Keratinocyte (primary cell): Measurements from ENCODE around the gene NDUFS6. TPM values are rescaled to one million over a fixed set of nuclear protein-coding genes. Genes with fewer than 3 reads are reported as not detected.

Experiments used
- DNase-seq: peaks from one replicate; pipeline ENCODE4 v3.0.0-alpha.2; 2011; ENCODE audit warnings: low read depth, missing footprints, low spot score
- FAIRE-seq: peaks from 2 replicates; lab custom pipeline; 2011; peaks lifted over from hg19 to GRCh38; lab: Jason Lieb, UNC
- H2AFZ ChIP-seq: 2 replicates; pipeline ENCODE4 v1.6.0; 2012; ENCODE audit warnings: low read length, control low read depth, inconsistent platforms; ENCODE audit not compliant: control insufficient read depth
- H3K27ac ChIP-seq: 2 replicates; pipeline ENCODE4 v1.5.1; 2011; ENCODE audit warnings: low read length; ENCODE audit not compliant: control insufficient read depth, insufficient read depth
- H3K27me3 ChIP-seq: 3 replicates; pipeline ENCODE4 v1.6.0; 2011; ENCODE audit warnings: low read length; ENCODE audit not compliant: control insufficient read depth, insufficient read depth; ENCODE audit errors: extremely low read depth
- H3K36me3 ChIP-seq, 2 experiments: 2 replicates in 1 of 2; 3 replicates in 1 of 2; pipeline ENCODE4 v1.5.1; 2011; ENCODE audit warnings: low read length in 2 of 2, mild to moderate bottlenecking in 1 of 2; ENCODE audit not compliant: control insufficient read depth in 2 of 2, insufficient read depth in 2 of 2; ENCODE audit errors: extremely low read depth in 1 of 2
- H3K4me1 ChIP-seq: 3 replicates; pipeline ENCODE4 v1.5.1; 2011; ENCODE audit warnings: low read length; ENCODE audit not compliant: control insufficient read depth, insufficient read depth; ENCODE audit errors: extremely low read depth
- H3K4me2 ChIP-seq: 3 replicates; pipeline ENCODE4 v1.6.0; 2011; ENCODE audit warnings: low read depth, low read length; ENCODE audit not compliant: control insufficient read depth, insufficient read depth; ENCODE audit errors: extremely low read depth
- H3K4me3 ChIP-seq, 3 experiments: fragments of 200-600 bp in 1 of 3; sonication (generic) in 1 of 3; 2 replicates in 2 of 3; 3 replicates in 1 of 3; pipeline ENCODE4 v1.5.1; 2011 to 2016; ENCODE audit warnings: low read length in 3 of 3, mild to moderate bottlenecking in 3 of 3, control low read depth in 2 of 3, inconsistent platforms in 1 of 3, low read depth in 1 of 3, mixed read lengths in 1 of 3, mixed run types in 1 of 3, moderate library complexity in 1 of 3; ENCODE audit not compliant: control insufficient read depth in 2 of 3, insufficient read depth in 2 of 3; ENCODE audit errors: extremely low read depth in 1 of 3
- H3K79me2 ChIP-seq: 2 replicates; pipeline ENCODE4 v1.6.0; 2012; ENCODE audit warnings: low read length; ENCODE audit not compliant: control insufficient read depth, insufficient read depth
- H3K9ac ChIP-seq: 3 replicates; pipeline ENCODE4 v1.6.0; 2011; ENCODE audit warnings: low read length; ENCODE audit not compliant: control insufficient read depth, insufficient read depth; ENCODE audit errors: extremely low read depth
- H3K9me1 ChIP-seq: 3 replicates; pipeline ENCODE4 v1.6.0; 2011; ENCODE audit warnings: low read length; ENCODE audit not compliant: control insufficient read depth, insufficient read depth; ENCODE audit errors: extremely low read depth
- H3K9me3 ChIP-seq: 2 replicates; pipeline ENCODE4 v1.5.1; 2012; ENCODE audit warnings: low read depth, low read length; ENCODE audit not compliant: control insufficient read depth
- H4K20me1 ChIP-seq: 3 replicates; pipeline ENCODE4 v1.6.0; 2011; ENCODE audit warnings: low read length; ENCODE audit not compliant: control insufficient read depth, insufficient read depth; ENCODE audit errors: extremely low read depth
- EZH2 ChIP-seq: IDR thresholded peaks from one replicate; pipeline ENCODE4 v1.6.1; 2012; ENCODE audit warnings: inconsistent platforms, mild to moderate bottlenecking, low read length, moderate library complexity
- dilution Hi-C: fragments of 300-500 bp; cut with MboI; formaldehyde crosslinking; loops from one replicate; pipeline ENCODE4 v1.7.0; 2020; ENCODE audit warnings: low sequenced_read_pairs; ENCODE audit not compliant: extremely low pct_ligation_motif_present
- polyA plus RNA-seq, 5 experiments: library from polyadenylated mRNA; depleted of rRNA in 3 of 5; stranded (reverse) in 3 of 5; stranded (forward) in 1 of 5; unstranded in 1 of 5; fragments of >200 nt; gene quantifications; 1 replicate in 1 of 5; 2 replicates in 3 of 5; 3 replicates in 1 of 5; pipeline versions ENCODE4 v1.2.1 to v1.2.3, GENCODE V29; 2011 to 2012; ENCODE audit warnings: missing spikeins in 2 of 5, low read depth in 1 of 5, low replicate concordance in 1 of 5
- TF ChIP-seq, protein P1 (sequence below), 3 experiments: IDR thresholded peaks in 1 of 3; conservative IDR thresholded peaks in 1 of 3; optimal IDR thresholded peaks in 1 of 3; 2 replicates in 2 of 3; 3 replicates in 1 of 3; pipeline versions ENCODE3 to v1.5.1; 2011; ENCODE audit warnings: low read length in 3 of 3, mild to moderate bottlenecking in 3 of 3, moderate library complexity in 2 of 3, control low read depth in 1 of 3, inconsistent platforms in 1 of 3; ENCODE audit not compliant: insufficient read depth in 2 of 3; ENCODE audit errors: extremely low read depth in 1 of 3

The NDUFS6 gene
- polyA plus RNA-seq, 1 donor (not counting 4 experiments of a cell fraction or from before 2014, with no cell fraction given) = 66.3 TPM

DNA sequence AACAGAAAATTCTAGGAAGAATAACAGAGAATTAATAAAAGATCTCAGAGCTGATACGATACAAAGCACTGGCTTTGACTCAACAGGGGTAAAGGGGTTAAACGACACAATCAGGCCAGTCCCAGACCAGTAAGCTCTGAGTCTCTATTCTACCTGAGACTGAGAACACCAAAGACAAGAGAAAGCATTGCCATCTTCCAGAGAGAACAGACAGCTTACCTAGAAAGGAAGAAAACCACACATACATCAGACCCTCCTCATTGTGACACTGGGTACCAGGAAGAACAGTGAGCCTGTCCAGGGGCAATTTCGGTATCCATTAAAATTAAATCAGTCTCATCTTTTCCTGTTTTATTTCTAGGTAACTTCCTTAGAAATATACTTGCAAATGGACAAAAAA, 42.6 kb upstream of the NDUFS6 start:
- H3K9ac ChIP-seq = no peak overlapping the region
- FAIRE-seq (no peak), DNase-seq (no peak)
- no peak overlapping the region for H3K4me3 ChIP-seq
- no peaks in the 10 kb centered on the region for H3K27me3 ChIP-seq
- dilution Hi-C loops = no loop called here
- no peaks in the 10 kb centered on the region for H3K79me2 ChIP-seq
- no peaks in the 10 kb centered on the region for H3K9me3 ChIP-seq
- no peaks in the 10 kb centered on the region for H3K36me3 ChIP-seq
- no peak overlapping the region for H2AFZ ChIP-seq
- no peaks in the 10 kb centered on the region for H3K4me1 ChIP-seq
- H3K9me1 ChIP-seq = no peaks in the 10 kb centered on the region
- H3K4me2 ChIP-seq = no peak overlapping the region
- H3K27ac ChIP-seq = no peak overlapping the region
- no peaks in the 10 kb centered on the region for H4K20me1 ChIP-seq
- TF ChIP-seq EZH2 = no peak
- TF ChIP-seq, protein P1, sequence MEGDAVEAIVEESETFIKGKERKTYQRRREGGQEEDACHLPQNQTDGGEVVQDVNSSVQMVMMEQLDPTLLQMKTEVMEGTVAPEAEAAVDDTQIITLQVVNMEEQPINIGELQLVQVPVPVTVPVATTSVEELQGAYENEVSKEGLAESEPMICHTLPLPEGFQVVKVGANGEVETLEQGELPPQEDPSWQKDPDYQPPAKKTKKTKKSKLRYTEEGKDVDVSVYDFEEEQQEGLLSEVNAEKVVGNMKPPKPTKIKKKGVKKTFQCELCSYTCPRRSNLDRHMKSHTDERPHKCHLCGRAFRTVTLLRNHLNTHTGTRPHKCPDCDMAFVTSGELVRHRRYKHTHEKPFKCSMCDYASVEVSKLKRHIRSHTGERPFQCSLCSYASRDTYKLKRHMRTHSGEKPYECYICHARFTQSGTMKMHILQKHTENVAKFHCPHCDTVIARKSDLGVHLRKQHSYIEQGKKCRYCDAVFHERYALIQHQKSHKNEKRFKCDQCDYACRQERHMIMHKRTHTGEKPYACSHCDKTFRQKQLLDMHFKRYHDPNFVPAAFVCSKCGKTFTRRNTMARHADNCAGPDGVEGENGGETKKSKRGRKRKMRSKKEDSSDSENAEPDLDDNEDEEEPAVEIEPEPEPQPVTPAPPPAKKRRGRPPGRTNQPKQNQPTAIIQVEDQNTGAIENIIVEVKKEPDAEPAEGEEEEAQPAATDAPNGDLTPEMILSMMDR (optimal IDR thresholded peaks at IDR 0.05 in 1 of 3, IDR thresholded peaks at IDR 0.05 in 1 of 3, conservative IDR thresholded peaks at IDR 0.05 in 1 of 3; ENCODE audit: extremely low read depth in 1 of 3, insufficient read depth in 2 of 3, low read length in 3 of 3) = no peak

GRCh38 chr5:1759378-1759970, 41.7 kb upstream of the NDUFS6 start:
- no peak for TF ChIP-seq EZH2
- TF ChIP-seq, protein P1 (optimal IDR thresholded peaks at IDR 0.05 in 1 of 3, IDR thresholded peaks at IDR 0.05 in 1 of 3, conservative IDR thresholded peaks at IDR 0.05 in 1 of 3; ENCODE audit: extremely low read depth in 1 of 3, insufficient read depth in 2 of 3, low read length in 3 of 3) = no peak
- Histone ChIP-seq H3K4me3 (no peak overlapping the region), H2AFZ (no peak overlapping the region), H3K4me1 (no peaks in the 10 kb centered on the region), H3K27ac (no peak overlapping the region), H3K9ac (no peak overlapping the region), H3K27me3 (no peaks in the 10 kb centered on the region), H4K20me1 (no peaks in the 10 kb centered on the region), H3K9me3 (no peaks in the 10 kb centered on the region), H3K9me1 (no peaks in the 10 kb centered on the region), H3K4me2 (no peak overlapping the region), H3K79me2 (no peaks in the 10 kb centered on the region), H3K36me3 (no peaks in the 10 kb centered on the region)
- DNase-seq = no peak
- dilution Hi-C loops = no loop called here
- FAIRE-seq = no peak
